ENCODE data around the gene CIB4.

CIB4 gene

GRCh38 chr2:26537069-26537825, 103.9 kb downstream of the CIB4 start:
- H3K4me3 ChIP-seq (ENCODE audit: insufficient read depth, low read depth, low read length, poor library complexity, severe bottlenecking) = no peak overlapping the region
- no peaks in the 10 kb centered on the region for H3K4me1 ChIP-seq (ENCODE audit: control insufficient read depth, insufficient read depth, low read length, poor library complexity, severe bottlenecking)
- no peak for DNase-seq
- no peak overlapping the region for H3K27ac ChIP-seq (ENCODE audit: insufficient read depth, low read length, poor library complexity, severe bottlenecking)
- H3K27me3 ChIP-seq (replicated peaks; ENCODE audit: control insufficient read depth, insufficient read depth, low read length, poor library complexity, severe bottlenecking) = no peaks in the 10 kb centered on the region
- no peaks in the 10 kb centered on the region for H3K36me3 ChIP-seq (ENCODE audit: control insufficient read depth, insufficient read depth, low read length)
- H3K9me3 ChIP-seq (ENCODE audit: control insufficient read depth, low read length) = no peaks in the 10 kb centered on the region

- no peaks in the 10 kb centered on the region for H3K9me3 ChIP-seq (ENCODE audit: control insufficient read depth, low read length)
- no peak overlapping the region for H3K4me3 ChIP-seq (ENCODE audit: insufficient read depth, low read depth, low read length, poor library complexity, severe bottlenecking)
- no peak overlapping the region for H3K27ac ChIP-seq (ENCODE audit: insufficient read depth, low read length, poor library complexity, severe bottlenecking)
- no peaks in the 10 kb centered on the region for H3K36me3 ChIP-seq (ENCODE audit: control insufficient read depth, insufficient read depth, low read length)
- H3K4me1 ChIP-seq (ENCODE audit: control insufficient read depth, insufficient read depth, low read length, poor library complexity, severe bottlenecking) = no peaks in the 10 kb centered on the region
- no peak for DNase-seq
- no peaks in the 10 kb centered on the region for H3K27me3 ChIP-seq (replicated peaks; ENCODE audit: control insufficient read depth, insufficient read depth, low read length, poor library complexity, severe bottlenecking)
Measured at GRCh38 chr2:26536371-26537068, 104.6 kb downstream of the CIB4 start.

- H3K36me3 ChIP-seq (ENCODE audit: control insufficient read depth, insufficient read depth, low read length) = no peaks in the 10 kb centered on the region
- no peak for DNase-seq
- no peaks in the 10 kb centered on the region for H3K27me3 ChIP-seq (replicated peaks; ENCODE audit: control insufficient read depth, insufficient read depth, low read length, poor library complexity, severe bottlenecking)
- no peak overlapping the region for H3K27ac ChIP-seq (ENCODE audit: insufficient read depth, low read length, poor library complexity, severe bottlenecking)
- no peaks in the 10 kb centered on the region for H3K4me1 ChIP-seq (ENCODE audit: control insufficient read depth, insufficient read depth, low read length, poor library complexity, severe bottlenecking)
- H3K9me3 ChIP-seq (ENCODE audit: control insufficient read depth, low read length) = no peaks in the 10 kb centered on the region
- H3K4me3 ChIP-seq (ENCODE audit: insufficient read depth, low read depth, low read length, poor library complexity, severe bottlenecking) = no peak overlapping the region
Measured at GRCh38 chr2:26535663-26536275, 105.4 kb downstream of the CIB4 start.

- Histone ChIP-seq H3K27me3 (replicated peaks; ENCODE audit: control insufficient read depth, insufficient read depth, low read length, poor library complexity, severe bottlenecking) (no peaks in the 10 kb centered on the region), H3K27ac (ENCODE audit: insufficient read depth, low read length, poor library complexity, severe bottlenecking) (no peak overlapping the region), H3K4me3 (ENCODE audit: insufficient read depth, low read depth, low read length, poor library complexity, severe bottlenecking) (no peak overlapping the region), H3K4me1 (ENCODE audit: control insufficient read depth, insufficient read depth, low read length, poor library complexity, severe bottlenecking) (no peaks in the 10 kb centered on the region), H3K9me3 (ENCODE audit: control insufficient read depth, low read length) (no peaks in the 10 kb centered on the region), H3K36me3 (ENCODE audit: control insufficient read depth, insufficient read depth, low read length) (no peaks in the 10 kb centered on the region)
- no peak for DNase-seq
Measured at GRCh38 chr2:26534865-26535662, 106.1 kb downstream of the CIB4 start.

GRCh38 chr2:26534098-26534864, 106.9 kb downstream of the CIB4 start:
- no peaks in the 10 kb centered on the region for H3K36me3 ChIP-seq (ENCODE audit: control insufficient read depth, insufficient read depth, low read length)
- no peak for DNase-seq
- H3K9me3 ChIP-seq (ENCODE audit: control insufficient read depth, low read length) = no peaks in the 10 kb centered on the region
- no peak overlapping the region for H3K27ac ChIP-seq (ENCODE audit: insufficient read depth, low read length, poor library complexity, severe bottlenecking)
- H3K4me3 ChIP-seq (ENCODE audit: insufficient read depth, low read depth, low read length, poor library complexity, severe bottlenecking) = no peak overlapping the region
- H3K4me1 ChIP-seq (ENCODE audit: control insufficient read depth, insufficient read depth, low read length, poor library complexity, severe bottlenecking) = no peaks in the 10 kb centered on the region
- H3K27me3 ChIP-seq (replicated peaks; ENCODE audit: control insufficient read depth, insufficient read depth, low read length, poor library complexity, severe bottlenecking) = no peaks in the 10 kb centered on the region

GRCh38 chr2:26533661-26534060, 107.5 kb downstream of the CIB4 start:
- H3K27ac ChIP-seq (ENCODE audit: insufficient read depth, low read length, poor library complexity, severe bottlenecking) = no peak overlapping the region
- H3K4me3 ChIP-seq (ENCODE audit: insufficient read depth, low read depth, low read length, poor library complexity, severe bottlenecking) = no peak overlapping the region
- no peaks in the 10 kb centered on the region for H3K4me1 ChIP-seq (ENCODE audit: control insufficient read depth, insufficient read depth, low read length, poor library complexity, severe bottlenecking)
- no peaks in the 10 kb centered on the region for H3K27me3 ChIP-seq (replicated peaks; ENCODE audit: control insufficient read depth, insufficient read depth, low read length, poor library complexity, severe bottlenecking)
- no peaks in the 10 kb centered on the region for H3K9me3 ChIP-seq (ENCODE audit: control insufficient read depth, low read length)
- no peak for DNase-seq
- no peaks in the 10 kb centered on the region for H3K36me3 ChIP-seq (ENCODE audit: control insufficient read depth, insufficient read depth, low read length)

- Histone ChIP-seq H3K4me1 (ENCODE audit: control insufficient read depth, insufficient read depth, low read length, poor library complexity, severe bottlenecking) (no peaks in the 10 kb centered on the region), H3K27ac (ENCODE audit: insufficient read depth, low read length, poor library complexity, severe bottlenecking) (no peak overlapping the region), H3K36me3 (ENCODE audit: control insufficient read depth, insufficient read depth, low read length) (no peaks in the 10 kb centered on the region), H3K27me3 (replicated peaks; ENCODE audit: control insufficient read depth, insufficient read depth, low read length, poor library complexity, severe bottlenecking) (no peaks in the 10 kb centered on the region), H3K9me3 (ENCODE audit: control insufficient read depth, low read length) (no peaks in the 10 kb centered on the region), H3K4me3 (ENCODE audit: insufficient read depth, low read depth, low read length, poor library complexity, severe bottlenecking) (no peak overlapping the region)
- DNase-seq = no peak
Measured at GRCh38 chr2:26532301-26533250, 108.6 kb downstream of the CIB4 start.
